GM23248 (cell line): ENCODE measurements around the gene ZDHHC11.

Source experiments
- EZH2 ChIP-seq: fragments of 200-600 bp; sonication (generic); IDR thresholded peaks from 2 replicates; pipeline ENCODE4 v1.6.1; 2018; ENCODE audit warnings: antibody characterized with exemption, mild to moderate bottlenecking; ENCODE audit not compliant: insufficient read depth, poor library complexity, severe bottlenecking
- EZH2phosphoT487 ChIP-seq: fragments of 200-600 bp; sonication (generic); IDR thresholded peaks from 2 replicates; pipeline ENCODE4 v1.6.1; 2018; ENCODE audit warnings: antibody characterized with exemption, moderate library complexity, mild to moderate bottlenecking, low read depth; ENCODE audit not compliant: insufficient read depth

GRCh38 chr5:889075-889710 is 38.4 kb upstream of the ZDHHC11 start:
- TF ChIP-seq EZH2phosphoT487 (no peak), EZH2 (no peak)
